CD4-positive, alpha-beta T cell treated with Interleukin-2 at 100 ng/mL for 4 hours (primary cell): Measurements from ENCODE around the gene SNN.

Experiments used
- DNase-seq: peaks from one replicate; pipeline ENCODE4 v3.0.0-alpha.2; 2020; ENCODE audit warnings: low spot score

Gene SNN

DNA sequence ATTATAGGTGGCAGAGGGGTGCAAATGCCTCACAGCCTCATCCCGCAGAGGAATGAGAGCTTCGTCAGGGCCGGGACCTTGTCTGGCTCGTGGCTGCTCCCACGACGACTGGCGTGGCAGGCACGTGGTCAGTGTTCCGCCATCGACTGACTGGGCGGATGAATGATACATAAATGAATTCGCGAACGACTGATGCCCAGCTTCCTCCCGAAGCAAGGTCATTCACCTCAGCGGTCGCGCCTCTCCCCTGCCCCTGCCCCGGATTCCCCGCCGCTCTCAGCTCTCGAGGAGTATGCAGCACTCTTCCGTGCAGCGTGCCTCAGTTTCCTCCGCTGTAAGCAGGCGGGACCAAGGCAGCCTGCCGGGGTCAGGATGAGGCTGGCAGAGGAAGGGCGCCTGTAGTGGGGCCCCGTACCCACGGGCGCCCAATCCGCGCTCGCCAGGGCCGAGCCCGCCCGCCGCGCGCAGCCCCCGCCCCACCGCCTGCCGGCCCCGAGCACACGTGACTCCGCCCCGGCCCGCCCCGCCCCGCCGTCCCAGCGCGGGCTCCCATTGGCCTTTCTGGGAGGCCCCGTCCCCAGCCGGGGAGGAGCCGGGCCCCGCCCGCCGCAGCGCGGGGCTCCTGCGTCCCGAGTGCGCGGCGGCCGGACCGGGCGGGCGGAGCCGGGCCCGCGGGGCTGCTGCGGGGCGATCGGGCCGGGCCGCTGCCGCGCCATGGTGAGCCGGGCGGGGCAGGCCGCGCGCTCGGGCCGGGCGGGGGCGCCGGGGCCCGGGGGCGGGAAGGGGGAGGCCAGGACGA is at the start of gene SNN:
TSS of gene SNN (plus strand) at position 632 of the 799 bp plus-strand sequence. CDS start 7,605 bp downstream, outside the sequence.
- peak; percentile 85 for DNase-seq

DNA sequence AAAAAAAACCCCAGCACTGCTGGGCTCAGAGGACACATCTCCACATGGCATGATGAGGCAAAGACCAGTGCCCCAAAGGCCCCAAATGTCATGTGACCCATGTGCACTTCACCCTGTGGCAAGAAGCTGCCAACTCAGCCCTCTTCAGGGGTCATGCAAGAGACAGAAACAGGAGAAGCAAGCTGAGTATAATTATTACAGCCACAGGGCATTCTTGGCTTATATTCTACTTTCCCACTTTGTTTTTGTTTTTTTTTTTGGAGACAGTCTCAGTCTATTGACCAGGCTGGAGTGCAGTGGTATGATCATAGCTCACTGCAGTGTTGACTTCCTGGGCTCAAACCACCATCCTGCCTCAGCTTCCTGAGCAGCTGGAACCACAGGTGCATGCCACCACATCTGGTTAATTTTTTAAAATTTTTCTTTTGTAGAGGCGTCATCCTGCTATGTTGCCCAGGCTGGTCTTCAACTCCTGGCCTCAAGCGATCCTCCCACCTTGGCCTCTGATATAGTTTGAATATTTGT is 48.9 kb upstream of the SNN start:
- peak; percentile 47 for DNase-seq

DNA sequence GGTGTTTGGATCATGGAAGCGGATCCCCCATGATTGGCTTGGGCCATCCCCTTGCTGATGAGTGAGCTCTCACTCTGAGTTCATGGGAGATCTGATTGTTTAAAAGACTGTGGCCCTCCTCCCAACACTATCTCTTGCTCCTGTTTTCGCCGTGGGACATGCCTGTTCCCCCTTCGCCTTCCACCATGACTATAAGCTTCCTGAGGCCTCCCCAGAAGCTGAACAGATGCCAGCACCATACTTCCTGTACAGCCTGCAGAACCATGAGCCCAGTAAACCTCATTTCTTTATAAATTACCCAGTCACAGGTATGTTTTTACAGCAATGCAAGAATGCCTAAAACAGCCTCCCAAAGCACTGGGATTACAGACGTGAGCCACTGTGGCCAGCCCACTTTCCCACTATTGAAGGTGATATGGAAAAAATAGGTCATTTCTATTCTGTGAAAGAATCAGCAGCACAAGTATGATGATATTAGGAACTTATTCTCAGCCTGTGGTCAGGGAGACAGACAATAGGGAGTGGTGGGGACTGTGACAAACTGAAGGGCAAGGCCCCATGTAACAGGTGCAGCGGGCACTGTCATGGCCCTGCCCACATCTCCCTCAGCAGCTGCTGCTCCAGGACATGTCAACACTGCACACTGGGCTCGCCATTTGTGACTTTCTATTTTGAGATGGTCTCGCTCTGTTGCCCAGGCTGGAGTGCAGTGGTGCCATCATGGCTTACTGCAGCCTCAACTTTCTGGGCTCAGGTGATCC is 47.8 kb upstream of the SNN start:
- no peak for DNase-seq

DNA sequence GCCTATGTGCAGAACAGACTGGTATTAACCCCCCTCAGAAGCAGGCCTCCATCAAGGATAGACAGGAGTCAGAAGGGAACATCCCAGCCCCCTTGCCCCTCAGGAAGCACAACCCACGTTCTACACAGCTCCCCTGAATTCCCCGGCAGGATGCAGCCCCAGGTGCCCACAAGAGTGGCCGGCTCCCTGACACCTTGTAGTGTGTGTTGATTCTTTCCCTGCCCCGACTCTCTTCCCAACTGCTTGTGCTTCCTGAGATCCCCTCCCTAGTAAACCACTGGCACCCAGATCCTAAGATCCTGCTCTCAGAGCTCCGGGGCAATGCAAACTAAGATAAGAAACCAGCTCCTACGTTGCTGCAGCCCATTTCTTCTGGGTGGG is 46.7 kb upstream of the SNN start:
- no peak for DNase-seq

DNA sequence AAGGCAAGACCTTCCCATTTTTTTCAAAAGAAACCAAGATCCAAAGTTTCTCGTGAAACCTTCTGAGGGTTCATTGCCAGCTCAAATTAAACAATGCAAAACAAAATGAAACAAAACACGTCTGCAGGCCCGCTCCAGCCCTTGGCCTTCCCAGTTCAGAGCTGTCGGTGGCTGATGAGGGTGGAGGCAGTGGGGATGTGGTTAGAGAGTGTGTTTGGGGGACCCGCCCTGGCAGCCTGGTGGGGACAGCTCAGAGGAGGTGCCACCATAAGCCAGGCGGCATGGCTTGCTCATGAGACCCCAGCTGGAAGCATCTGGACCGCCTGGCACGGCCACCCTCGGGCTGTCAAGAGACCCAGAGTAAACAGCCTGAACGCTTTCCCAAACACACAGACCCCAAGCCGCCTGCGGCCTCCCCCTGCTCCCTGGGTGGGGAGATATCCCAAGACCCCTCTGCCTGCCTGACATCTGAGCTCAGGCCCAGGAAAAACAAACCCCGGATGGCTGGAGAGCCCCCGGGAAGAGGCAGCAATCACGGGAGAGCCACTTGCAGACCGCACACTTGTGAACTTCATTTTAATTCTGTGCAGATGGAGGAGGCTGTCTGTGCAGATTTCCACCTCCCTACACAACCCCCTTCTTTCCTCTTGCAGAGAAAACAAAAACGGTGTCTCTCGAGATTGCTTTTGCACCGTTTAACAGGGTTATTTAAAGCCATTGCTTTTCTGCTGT is 46.2 kb upstream of the SNN start:
- peak; percentile 70 for DNase-seq

DNA sequence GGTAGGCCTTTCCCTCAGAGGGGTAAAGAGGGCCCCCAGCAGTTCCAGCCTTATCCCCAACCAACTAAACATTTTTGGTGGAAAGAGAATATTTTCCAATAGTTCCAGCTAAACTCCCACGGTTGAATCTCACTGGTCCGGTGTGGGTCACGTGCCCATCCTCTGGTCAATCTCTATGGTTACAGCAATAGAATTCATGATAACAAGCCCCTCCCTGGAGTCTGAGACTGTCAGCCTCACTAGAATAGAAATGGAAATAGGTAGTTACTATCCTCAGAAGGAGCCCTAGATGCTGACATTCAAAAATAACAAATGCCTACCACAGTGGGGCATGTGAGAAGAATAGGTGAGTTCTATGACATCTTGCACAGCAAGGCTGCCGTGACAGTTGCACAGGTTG is 44.0 kb upstream of the SNN start:
- no peak for DNase-seq

DNA sequence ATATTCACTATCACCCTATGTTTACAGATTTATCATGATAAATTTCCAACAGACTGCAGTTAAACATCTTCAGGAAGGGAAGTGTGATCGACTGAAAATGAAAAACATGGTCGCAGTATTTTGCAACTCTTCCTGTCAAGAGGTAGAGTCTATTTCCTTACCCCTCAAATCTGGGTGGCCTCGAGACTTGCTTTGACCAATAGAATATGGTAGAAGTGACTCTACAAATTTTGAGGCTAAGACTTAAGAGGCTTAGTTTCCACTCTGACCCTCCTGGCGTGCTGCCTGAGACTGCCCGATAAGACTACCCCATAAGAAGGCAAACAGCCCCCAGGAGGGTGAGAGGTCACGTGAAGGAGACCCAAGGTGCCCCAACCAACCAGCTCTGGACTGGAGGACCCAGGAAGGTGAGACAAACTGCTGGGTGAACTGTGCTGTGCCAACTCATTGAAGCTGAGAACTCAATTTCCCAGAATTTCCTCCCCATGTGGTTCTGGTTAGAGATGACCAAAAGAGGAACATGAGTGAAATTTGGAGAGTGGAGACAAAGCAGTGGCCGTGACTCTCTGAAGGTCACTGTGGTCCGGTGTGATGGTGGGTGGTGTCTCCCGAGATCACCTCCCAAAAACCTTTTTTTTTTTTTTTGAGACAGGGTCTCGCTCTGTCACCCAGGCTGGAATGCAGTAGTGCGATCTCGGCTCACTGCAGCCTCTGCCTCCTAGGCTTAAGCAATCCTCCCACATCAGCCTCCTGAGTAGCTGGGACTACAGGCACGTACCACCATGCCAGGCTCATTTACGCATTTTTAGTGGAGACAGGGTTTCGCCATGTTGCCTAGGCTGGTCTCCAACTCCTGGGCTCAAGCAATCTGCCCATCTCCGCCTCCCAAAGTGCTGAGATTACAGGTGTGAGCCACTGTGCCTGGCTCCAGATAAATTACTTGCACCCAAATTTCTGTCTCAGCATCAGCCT is 43.3 kb upstream of the SNN start:
- no peak for DNase-seq

DNA sequence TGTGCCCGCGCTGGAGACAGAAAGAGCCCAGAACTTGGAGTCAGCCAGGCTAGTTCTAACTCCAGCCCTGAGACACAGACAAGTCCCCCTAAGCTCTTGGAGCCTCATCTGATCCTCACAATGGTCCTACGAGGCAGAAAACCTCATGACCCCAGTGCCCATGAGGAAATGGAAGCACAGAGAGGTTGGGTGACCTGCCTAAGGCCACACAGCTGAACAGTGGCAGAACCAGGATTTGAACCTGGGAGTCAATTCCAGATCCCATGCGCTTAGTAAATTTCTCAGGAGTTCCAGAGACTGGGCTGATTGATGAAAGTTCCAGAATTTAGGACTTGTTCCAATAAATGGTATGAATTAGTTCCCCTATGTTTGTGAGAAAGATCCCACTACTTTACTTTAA is 42.5 kb upstream of the SNN start:
- no peak for DNase-seq

DNA sequence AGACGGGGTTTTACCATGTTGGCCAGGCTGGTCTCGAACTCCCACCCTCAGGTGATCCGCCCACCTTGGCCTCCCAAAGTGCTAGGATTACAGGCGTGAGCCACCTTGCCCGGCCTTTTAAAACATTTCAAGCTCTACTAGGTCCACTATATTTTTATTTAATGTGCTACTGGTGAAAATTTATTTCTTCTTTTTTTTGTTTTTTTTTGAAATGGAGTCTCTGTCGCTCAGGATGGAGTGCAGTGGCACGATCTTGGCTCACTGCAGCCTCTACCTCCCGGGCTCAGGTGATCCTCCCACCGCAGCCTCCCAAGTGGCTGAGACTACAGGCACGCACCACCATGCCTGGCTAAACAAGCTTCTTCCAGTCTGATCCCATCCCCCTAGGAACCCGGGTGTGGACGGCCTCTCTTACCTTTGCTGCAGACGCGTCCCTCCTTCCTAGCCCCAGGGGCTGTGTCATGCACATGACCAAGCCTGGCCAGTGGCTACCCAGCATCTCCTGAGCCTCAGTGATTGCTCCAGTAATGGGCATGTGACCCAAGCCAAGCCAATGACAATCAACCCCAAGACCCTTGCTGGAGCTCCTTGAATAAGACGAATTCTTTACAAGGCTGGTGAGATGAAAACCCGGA is 41.5 kb upstream of the SNN start:
- no peak for DNase-seq

DNA sequence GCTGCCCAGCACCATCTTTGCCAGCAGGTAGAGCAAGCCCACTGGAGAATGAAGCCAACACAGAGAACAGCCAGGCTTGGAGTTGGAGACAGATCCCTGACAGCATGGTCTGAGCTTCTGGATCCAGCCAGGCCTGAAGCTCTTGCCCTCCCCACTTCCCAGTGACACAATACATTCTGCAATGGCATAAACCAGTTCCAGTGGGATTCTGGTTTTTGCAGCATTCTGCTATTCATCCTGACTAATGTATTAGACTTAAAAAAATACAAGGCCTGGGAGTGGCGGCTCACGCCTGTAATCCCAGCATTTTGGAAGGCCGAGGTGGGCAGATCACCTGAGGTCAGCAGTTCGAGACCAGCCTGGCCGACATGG is 41.0 kb upstream of the SNN start:
- no peak for DNase-seq

DNA sequence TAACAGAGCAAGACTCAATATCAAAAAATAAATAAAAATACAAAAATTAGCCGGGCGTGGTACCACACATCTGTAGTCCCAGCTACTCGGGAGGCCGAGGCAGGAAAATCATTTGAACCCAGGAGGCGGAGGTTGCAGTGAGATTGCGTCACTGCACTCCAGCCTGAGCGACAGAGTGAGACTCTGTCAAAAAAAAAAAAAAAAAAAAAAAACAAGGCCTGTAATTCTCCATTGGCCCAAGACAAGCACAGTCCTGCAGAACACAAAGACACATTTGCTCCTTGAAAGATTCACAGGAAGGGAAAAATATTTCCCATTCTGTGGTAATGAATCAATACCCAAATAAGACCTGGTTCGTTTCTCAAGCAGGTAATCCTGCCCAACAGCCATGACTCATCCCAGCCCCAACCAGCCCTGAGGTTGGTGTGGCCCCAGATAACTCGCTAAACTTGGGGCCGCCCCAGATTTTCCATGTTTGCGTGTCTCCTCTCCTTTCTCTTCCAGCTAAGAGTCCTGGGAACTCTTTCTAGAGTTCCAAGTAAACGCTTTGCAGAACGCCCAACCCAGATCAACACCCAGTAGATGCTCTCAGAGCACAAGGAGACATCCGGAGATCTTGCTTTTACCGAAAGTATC is 40.3 kb upstream of the SNN start:
- no peak for DNase-seq

DNA sequence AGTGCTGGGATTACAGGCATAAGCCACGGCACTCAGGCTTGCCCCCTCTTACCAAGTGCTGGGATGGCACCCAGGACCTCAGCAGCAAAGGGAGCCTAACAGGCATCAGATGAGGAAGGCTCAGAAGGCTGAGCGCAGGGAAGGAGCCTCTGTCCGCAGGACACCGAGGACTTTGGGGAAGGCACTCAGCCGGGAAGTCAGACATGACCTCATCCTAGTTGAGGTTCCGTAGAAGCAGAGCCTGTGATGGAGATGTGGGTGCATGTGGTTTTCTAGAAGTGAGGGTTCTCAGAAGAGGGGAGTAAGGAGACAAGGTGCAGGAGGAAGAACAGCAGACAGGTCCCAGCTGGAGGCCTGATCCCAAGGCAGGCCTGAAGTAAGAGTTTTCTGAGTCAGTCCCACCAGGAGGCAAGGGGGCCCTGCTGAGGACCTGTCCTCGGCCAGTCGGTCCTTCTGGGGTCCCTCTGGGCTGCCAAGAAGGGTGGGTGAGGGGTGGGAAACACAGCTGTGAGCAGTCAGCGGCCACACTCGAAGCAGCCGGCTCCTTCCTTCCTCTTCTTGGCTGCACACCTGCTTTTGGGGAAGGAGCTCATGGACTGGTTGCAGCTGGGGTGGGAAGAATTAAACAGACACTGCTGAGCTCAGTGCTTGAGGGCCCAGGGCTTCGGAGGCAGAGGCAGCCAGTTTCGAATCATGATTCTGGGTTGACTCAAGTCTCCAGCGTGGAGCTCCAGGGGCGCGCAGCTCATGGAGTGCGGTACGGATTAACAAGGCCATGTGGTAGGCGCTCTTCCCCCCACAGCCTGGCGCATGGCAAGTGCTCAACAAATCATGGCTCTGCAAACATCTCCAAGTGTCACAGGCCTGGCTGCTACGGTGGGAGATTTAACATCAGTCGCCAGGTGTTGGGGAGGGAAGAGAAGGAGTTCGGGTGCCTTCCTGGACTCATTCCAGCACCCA is 38.9 kb upstream of the SNN start:
- DNase-seq: no peak

DNA sequence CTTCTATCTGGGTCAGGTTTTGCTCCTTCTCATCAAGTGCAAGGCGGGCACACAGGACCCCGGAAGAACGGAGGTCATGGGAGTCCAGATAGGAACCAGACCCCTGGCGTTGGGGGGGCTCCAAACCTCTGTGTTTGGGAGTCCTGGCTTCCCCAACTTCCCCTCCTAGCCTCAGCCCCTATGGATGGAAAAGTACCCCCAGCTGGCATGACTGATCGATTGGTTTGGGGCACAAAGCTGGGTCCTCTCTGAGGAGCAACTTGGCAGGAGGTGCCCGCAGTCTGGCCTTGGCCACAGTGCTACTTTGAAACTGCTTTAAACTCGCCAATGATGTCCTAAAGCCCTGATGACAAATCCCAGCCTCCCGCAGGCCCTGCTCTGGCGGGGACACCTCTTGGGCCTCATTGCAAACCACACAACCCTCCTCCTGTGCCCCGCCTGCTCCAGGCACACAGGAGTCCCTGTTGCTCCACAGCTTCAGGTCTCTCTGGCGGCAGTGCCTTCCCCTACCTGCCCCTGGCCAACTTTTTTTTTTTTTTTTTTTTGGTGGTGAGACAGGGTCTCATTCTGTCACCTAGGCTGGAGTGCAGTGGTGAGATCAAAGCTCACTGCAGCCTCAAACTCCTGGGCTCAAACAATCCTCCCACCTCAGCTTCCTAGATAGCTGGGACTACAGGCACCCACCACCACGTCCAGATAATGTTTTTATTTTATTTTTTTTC is 38.0 kb upstream of the SNN start:
- no peak for DNase-seq

DNA sequence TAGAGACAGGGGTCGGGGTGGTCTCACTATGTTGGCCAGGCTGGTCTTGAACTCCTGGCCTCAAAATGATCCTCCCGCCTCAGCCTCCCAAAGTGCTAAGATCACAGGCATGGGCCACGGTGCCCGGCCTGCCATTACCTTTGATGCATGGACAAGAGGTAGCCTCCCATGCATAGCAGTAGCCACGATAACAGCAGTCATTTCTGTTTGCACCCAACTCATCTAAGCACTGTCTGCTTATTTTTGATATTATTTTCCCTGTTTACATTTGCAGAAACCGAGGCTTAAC is 37.5 kb upstream of the SNN start:
- DNase-seq: no peak

DNA sequence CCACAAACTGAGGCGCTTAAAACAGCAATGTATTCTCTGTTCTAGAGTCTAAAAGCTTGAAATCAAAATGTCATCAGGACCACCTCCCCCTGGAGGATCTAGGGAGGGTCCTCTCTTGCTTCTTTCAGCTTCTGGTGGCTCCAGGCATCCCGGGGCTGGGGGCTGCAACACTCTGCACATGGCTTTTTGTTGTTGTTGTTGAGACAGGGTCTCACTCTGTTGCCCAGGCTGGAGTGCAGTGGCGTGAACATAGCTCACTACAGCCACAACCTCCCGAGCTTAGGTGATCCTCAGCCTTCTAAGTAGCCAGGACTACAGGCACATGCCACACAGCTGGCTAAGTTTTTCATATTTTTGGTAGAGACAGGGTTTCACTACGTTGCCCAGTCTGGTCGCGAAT is 37.0 kb upstream of the SNN start:
- no peak for DNase-seq

DNA sequence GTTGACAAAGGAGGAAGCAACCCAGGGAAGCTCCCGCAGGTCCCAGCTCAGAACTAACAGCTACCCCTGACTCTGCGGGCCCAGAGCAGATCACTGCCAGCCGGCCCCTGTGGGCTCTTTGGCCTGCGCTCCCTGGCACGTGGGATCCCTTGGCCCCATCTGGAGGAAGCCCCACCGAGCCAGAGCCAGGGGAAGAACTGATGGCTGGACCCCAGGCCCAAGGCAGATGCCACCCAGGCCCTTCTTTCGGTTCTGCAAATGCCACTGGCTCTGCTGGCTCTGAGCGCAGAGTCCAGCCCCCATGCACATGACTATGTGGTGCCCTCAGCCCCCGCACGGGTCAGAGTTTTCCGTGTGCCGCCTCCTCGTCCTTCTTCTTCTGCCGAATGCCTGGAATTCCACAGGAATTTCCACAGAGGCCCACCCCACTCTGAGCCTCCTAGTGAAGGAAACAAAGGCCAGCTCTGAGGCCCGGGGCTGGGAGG is 35.8 kb upstream of the SNN start:
- no peak for DNase-seq

DNA sequence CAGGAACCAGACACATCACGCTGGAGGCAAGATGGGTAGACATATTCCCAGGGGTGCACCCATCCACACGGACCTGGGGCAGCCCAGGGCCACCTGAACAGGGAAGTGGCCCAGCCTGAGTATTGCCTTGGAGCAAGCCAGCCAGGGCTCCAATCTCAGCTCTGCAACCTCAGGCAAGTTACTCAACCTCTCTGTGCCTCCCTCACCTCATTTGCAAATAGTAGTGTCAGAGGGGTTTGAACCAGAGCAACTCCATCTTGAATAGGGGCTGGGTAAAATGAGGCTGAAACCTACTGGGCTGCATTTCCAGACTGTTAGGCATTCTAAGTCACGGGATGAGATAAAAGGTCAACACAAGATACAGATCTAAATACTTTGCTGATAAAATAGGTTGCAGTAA is 35.1 kb upstream of the SNN start:
- DNase-seq: no peak

DNA sequence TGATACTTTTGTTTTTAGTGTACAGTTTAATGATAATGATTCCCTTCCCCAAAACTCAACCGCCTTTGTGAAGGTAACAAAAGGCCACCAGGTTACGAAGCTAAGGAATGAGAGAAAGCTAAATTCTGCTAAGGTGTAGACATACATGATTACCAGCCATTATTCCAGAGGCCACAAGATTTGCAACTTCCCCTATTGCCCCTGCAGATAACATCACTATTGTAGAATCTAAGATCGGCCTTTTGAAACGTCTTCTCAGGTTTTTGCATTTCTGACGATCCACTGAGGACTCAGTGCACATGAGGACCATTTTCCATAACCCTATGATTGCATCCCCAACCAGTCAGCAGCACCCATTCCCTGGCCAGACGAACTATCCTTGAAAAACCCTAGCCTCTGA is 33.9 kb upstream of the SNN start:
- DNase-seq: no peak
